ENCODE measurements around the gene AUTS2.

GRCh38 chr7:70120851-70121250 is 522.6 kb downstream of the AUTS2 start:
- TF ChIP-seq CTCF (IDR thresholded peaks at IDR 0.05; ENCODE audit: low read length) (no peak), EZH2 (IDR thresholded peaks at IDR 0.05; ENCODE audit: borderline replicate concordance, low read length) (no peak)

Measured in OCI-LY1 (cell line).